Trophoblast cell (in vitro differentiated cells and primary cell): ENCODE results near the gene FCN3.

Source experiments
- DNase-seq, 2 donors: peaks; one replicate each; pipeline ENCODE4 v3.0.0-alpha.2; 2016
- H2AFZ ChIP-seq: 2 replicates; pipeline ENCODE4 v1.6.1; 2013; ENCODE audit warnings: low read length, moderate library complexity, mild to moderate bottlenecking; ENCODE audit not compliant: insufficient read depth, poor library complexity
- H2AK5ac ChIP-seq: 2 replicates; pipeline ENCODE4 v1.6.1; 2013; ENCODE audit warnings: mild to moderate bottlenecking, low read length
- H2BK120ac ChIP-seq: 2 replicates; pipeline ENCODE4 v1.6.1; 2013; ENCODE audit warnings: low read length, mild to moderate bottlenecking, moderate library complexity; ENCODE audit not compliant: insufficient read depth, poor library complexity
- H2BK12ac ChIP-seq: 2 replicates; pipeline ENCODE4 v1.6.1; 2013; ENCODE audit warnings: mild to moderate bottlenecking, low read length, moderate library complexity
- H2BK5ac ChIP-seq: 2 replicates; pipeline ENCODE4 v1.6.1; 2013; ENCODE audit warnings: low read length, low read depth, moderate library complexity, mild to moderate bottlenecking; ENCODE audit not compliant: poor library complexity
- H3K14ac ChIP-seq: 2 replicates; pipeline ENCODE4 v1.6.1; 2013; ENCODE audit warnings: mild to moderate bottlenecking, low read length
- H3K18ac ChIP-seq: 2 replicates; pipeline ENCODE4 v1.6.1; 2013; ENCODE audit warnings: mild to moderate bottlenecking, low read length
- H3K23ac ChIP-seq: 2 replicates; pipeline ENCODE4 v1.6.1; 2013; ENCODE audit warnings: low read length
- H3K27ac ChIP-seq: 2 replicates; pipeline ENCODE4 v1.5.1; 2013; ENCODE audit warnings: low read depth, mild to moderate bottlenecking, inconsistent platforms, low read length, moderate library complexity
- H3K27me3 ChIP-seq: 2 replicates; pipeline ENCODE4 v1.6.1; 2013; ENCODE audit warnings: inconsistent platforms, mild to moderate bottlenecking, low read length, moderate library complexity; ENCODE audit not compliant: insufficient read depth
- H3K36me3 ChIP-seq, 2 experiments: 1 replicate in 1 of 2; 2 replicates in 1 of 2; pipeline ENCODE4 v1.6.1; 2013; ENCODE audit warnings: low read length in 2 of 2, mild to moderate bottlenecking in 2 of 2, moderate library complexity in 1 of 2; ENCODE audit not compliant: insufficient read depth in 2 of 2, control insufficient read depth in 1 of 2
- H3K4ac ChIP-seq: 2 replicates; pipeline ENCODE4 v1.6.1; 2013; ENCODE audit warnings: low read depth, mild to moderate bottlenecking, low read length, moderate library complexity
- H3K4me1 ChIP-seq, 2 experiments: 1 replicate in 1 of 2; 2 replicates in 1 of 2; pipeline ENCODE4 v1.6.1; 2013; ENCODE audit warnings: low read length in 2 of 2, mild to moderate bottlenecking in 2 of 2, moderate library complexity in 1 of 2; ENCODE audit not compliant: insufficient read depth in 2 of 2, control insufficient read depth in 1 of 2
- H3K4me2 ChIP-seq: 2 replicates; pipeline ENCODE4 v1.6.1; 2013; ENCODE audit warnings: inconsistent platforms, mild to moderate bottlenecking, low read length, moderate library complexity
- H3K4me3 ChIP-seq: 2 replicates; pipeline ENCODE4 v1.5.1; 2013; ENCODE audit warnings: mild to moderate bottlenecking, low read depth, low read length, inconsistent platforms
- H3K79me1 ChIP-seq: one replicate; pipeline ENCODE4 v1.6.1; 2013; ENCODE audit warnings: low read length
- H3K79me2 ChIP-seq: 2 replicates; pipeline ENCODE4 v1.6.1; 2013; ENCODE audit warnings: low read length, mild to moderate bottlenecking; ENCODE audit not compliant: control insufficient read depth, insufficient read depth, poor library complexity
- H3K9ac ChIP-seq: 2 replicates; pipeline ENCODE4 v1.6.1; 2013; ENCODE audit warnings: mild to moderate bottlenecking, low read length
- H3K9me3 ChIP-seq: 2 replicates; pipeline ENCODE4 v1.6.1; 2013; ENCODE audit warnings: low read depth, mild to moderate bottlenecking, control low read depth, inconsistent platforms, low read length; ENCODE audit not compliant: insufficient read depth
- H4K12ac ChIP-seq: 2 replicates; pipeline ENCODE4 v1.6.1; 2013; ENCODE audit warnings: low read depth, mild to moderate bottlenecking, low read length, moderate library complexity
- H4K8ac ChIP-seq: 2 replicates; pipeline ENCODE4 v1.6.1; 2013; ENCODE audit warnings: low read depth, mild to moderate bottlenecking, low read length, moderate library complexity
- H4K91ac ChIP-seq: one replicate; pipeline ENCODE4 v1.6.1; 2013; ENCODE audit warnings: low read depth, mild to moderate bottlenecking, low read length, moderate library complexity
- WGBS: extraction: QIAGEN DNeasy Blood & Tissue Kit; methylation state at CpG from one replicate; pipeline ENCODE4 v1.1.7; 2013; ENCODE audit warnings: missing lambda C conversion rate; ENCODE audit not compliant: insufficient read length, insufficient coverage; ENCODE audit errors: extremely low coverage; 5-methylcytosine and 5-hydroxymethylcytosine counted together

The FCN3 gene

GRCh38 chr1:27399251-27400025 is 24.8 kb upstream of the FCN3 start:
- H4K12ac ChIP-seq: no peak overlapping the region
- no peak overlapping the region for H3K4ac ChIP-seq
- no peak overlapping the region for H3K14ac ChIP-seq
- peaks cover 8 to 12% of the 10 kb centered on the region in 2 experiments for H3K4me1 ChIP-seq
- WGBS: no CpG with 5 or more reads among the region's 19 CpGs
- no peaks in the 10 kb centered on the region for H3K36me3 ChIP-seq
- no peak overlapping the region for H3K27ac ChIP-seq
- H3K27me3 ChIP-seq: no peaks in the 10 kb centered on the region
- H3K4me3 ChIP-seq: no peak overlapping the region
- H3K18ac ChIP-seq: no peak overlapping the region
- H3K9ac ChIP-seq: no peak overlapping the region
- H4K91ac ChIP-seq: no peak overlapping the region
- no peak overlapping the region for H2AK5ac ChIP-seq
- H3K23ac ChIP-seq: no peak overlapping the region
- H2BK12ac ChIP-seq: no peak overlapping the region
- H3K9me3 ChIP-seq: peaks cover 4% of the 10 kb centered on the region
- H4K8ac ChIP-seq: no peak overlapping the region
- no peaks in the 10 kb centered on the region for H3K79me2 ChIP-seq
- no peak overlapping the region for H2AFZ ChIP-seq
- no peak for DNase-seq
- H2BK120ac ChIP-seq: no peak overlapping the region
- no peak overlapping the region for H2BK5ac ChIP-seq
- no peak overlapping the region for H3K4me2 ChIP-seq
- no peaks in the 10 kb centered on the region for H3K79me1 ChIP-seq

GRCh38 chr1:27398405-27399149 is 24.0 kb upstream of the FCN3 start:
- no peak overlapping the region for H3K4ac ChIP-seq

DNA sequence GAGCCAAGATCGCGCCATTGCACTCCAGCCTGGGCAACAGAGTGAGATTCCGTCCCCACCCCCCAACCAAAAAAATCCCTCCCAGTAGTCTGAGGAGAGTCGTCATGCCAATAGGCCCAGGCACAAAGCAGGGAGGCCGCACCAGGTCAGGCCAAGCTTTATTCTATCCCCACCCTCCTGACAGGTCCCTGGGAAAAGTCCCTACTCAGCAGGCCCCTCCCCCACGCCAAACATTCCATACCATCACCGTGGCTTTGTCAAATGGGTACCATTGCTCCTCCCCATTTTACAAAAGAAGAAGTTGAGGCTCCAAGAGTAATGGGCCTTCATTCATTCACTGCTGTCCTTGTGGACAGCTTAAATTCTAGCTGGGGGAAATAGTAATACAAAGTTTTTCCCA is 23.1 kb upstream of the FCN3 start:
- no peak overlapping the region for H2AFZ ChIP-seq
- no peak overlapping the region for H3K4me3 ChIP-seq
- H3K79me1 ChIP-seq: no peaks in the 10 kb centered on the region
- H3K27me3 ChIP-seq: no peaks in the 10 kb centered on the region
- H2BK120ac ChIP-seq: no peak overlapping the region
- H4K8ac ChIP-seq: no peak overlapping the region
- no peaks in the 10 kb centered on the region for H3K36me3 ChIP-seq
- H3K4me1 ChIP-seq: peaks cover 2 to 8% of the 10 kb centered on the region in 2 experiments
- no peak overlapping the region for H3K14ac ChIP-seq
- H2BK12ac ChIP-seq: no peak overlapping the region
- no peak for DNase-seq
- no peak overlapping the region for H2AK5ac ChIP-seq
- no peak overlapping the region for H2BK5ac ChIP-seq
- H3K4ac ChIP-seq: no peak overlapping the region
- H3K18ac ChIP-seq: no peak overlapping the region
- no peak overlapping the region for H4K12ac ChIP-seq
- no peak overlapping the region for H3K4me2 ChIP-seq
- no peak overlapping the region for H3K27ac ChIP-seq
- no CpG with 5 or more reads among the region's 7 CpGs for WGBS
- peaks cover 4% of the 10 kb centered on the region for H3K9me3 ChIP-seq
- H3K23ac ChIP-seq: no peak overlapping the region
- H3K79me2 ChIP-seq: no peaks in the 10 kb centered on the region
- H3K9ac ChIP-seq: no peak overlapping the region
- H4K91ac ChIP-seq: no peak overlapping the region

More at GRCh38 chr1:27398405-27399149, 24.0 kb upstream of the FCN3 start:
- no CpG with 5 or more reads among the region's 4 CpGs for WGBS
- Histone ChIP-seq H4K91ac (no peak overlapping the region), H3K79me1 (no peaks in the 10 kb centered on the region), H2AK5ac (no peak overlapping the region), H3K4me2 (no peak overlapping the region), H3K9me3 (peaks cover 4% of the 10 kb centered on the region), H3K4me1 (peaks cover 5 to 9% of the 10 kb centered on the region in 2 experiments), H3K4me3 (no peak overlapping the region), H2BK5ac (no peak overlapping the region), H2BK12ac (no peak overlapping the region), H3K9ac (no peak overlapping the region), H4K12ac (no peak overlapping the region), H2BK120ac (no peak overlapping the region), H3K14ac (no peak overlapping the region), H3K27ac (no peak overlapping the region), H4K8ac (no peak overlapping the region), H2AFZ (no peak overlapping the region), H3K18ac (no peak overlapping the region), H3K23ac (no peak overlapping the region), H3K36me3 (no peaks in the 10 kb centered on the region), H3K79me2 (no peaks in the 10 kb centered on the region), H3K27me3 (no peaks in the 10 kb centered on the region)
- DNase-seq: no peak

DNA sequence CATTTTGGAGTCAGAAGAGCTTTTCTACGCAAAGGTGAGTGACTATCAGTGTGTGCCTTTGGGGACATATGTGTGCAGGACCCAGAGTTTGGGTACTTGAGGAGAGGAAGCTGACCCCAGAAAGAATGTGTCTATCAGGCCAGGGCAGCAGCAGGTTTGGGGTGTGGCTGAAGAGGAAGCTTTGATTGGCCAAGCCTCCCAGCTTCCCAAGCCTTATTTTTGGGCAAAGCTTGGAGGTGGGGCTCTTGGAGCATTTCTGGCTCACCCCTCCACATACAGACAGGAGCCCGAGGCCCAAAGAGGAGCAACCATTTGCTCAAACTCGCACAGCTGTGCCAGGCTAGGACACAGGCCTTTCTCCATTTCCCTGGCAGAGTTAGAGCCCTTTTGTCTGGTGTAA is 22.5 kb upstream of the FCN3 start:
- no peaks in the 10 kb centered on the region for H3K36me3 ChIP-seq
- H3K18ac ChIP-seq: no peak overlapping the region
- H4K91ac ChIP-seq: no peak overlapping the region
- peaks cover 2 to 8% of the 10 kb centered on the region in 2 experiments for H3K4me1 ChIP-seq
- H2AFZ ChIP-seq: no peak overlapping the region
- H3K9me3 ChIP-seq: peaks cover 2% of the 10 kb centered on the region
- no peak overlapping the region for H2BK12ac ChIP-seq
- DNase-seq: no peak
- H3K4ac ChIP-seq: no peak overlapping the region
- H2BK5ac ChIP-seq: no peak overlapping the region
- H3K27me3 ChIP-seq: no peaks in the 10 kb centered on the region
- no peak overlapping the region for H3K4me2 ChIP-seq
- no CpG with 5 or more reads among the region's 3 CpGs for WGBS
- H3K4me3 ChIP-seq: no peak overlapping the region
- H3K23ac ChIP-seq: no peak overlapping the region
- no peak overlapping the region for H3K27ac ChIP-seq
- H3K9ac ChIP-seq: no peak overlapping the region
- peaks cover 2% of the 10 kb centered on the region for H3K79me1 ChIP-seq
- no peaks in the 10 kb centered on the region for H3K79me2 ChIP-seq
- no peak overlapping the region for H2BK120ac ChIP-seq
- no peak overlapping the region for H2AK5ac ChIP-seq
- H3K14ac ChIP-seq: no peak overlapping the region
- H4K8ac ChIP-seq: no peak overlapping the region
- no peak overlapping the region for H4K12ac ChIP-seq
